Measurements from ENCODE around the gene LIMS1.
"Not testable (repeated sequence)": the region's sequence is repeated elsewhere in the genome, so short reads cannot be mapped to it uniquely, and the experiment has no call there.

DNA sequence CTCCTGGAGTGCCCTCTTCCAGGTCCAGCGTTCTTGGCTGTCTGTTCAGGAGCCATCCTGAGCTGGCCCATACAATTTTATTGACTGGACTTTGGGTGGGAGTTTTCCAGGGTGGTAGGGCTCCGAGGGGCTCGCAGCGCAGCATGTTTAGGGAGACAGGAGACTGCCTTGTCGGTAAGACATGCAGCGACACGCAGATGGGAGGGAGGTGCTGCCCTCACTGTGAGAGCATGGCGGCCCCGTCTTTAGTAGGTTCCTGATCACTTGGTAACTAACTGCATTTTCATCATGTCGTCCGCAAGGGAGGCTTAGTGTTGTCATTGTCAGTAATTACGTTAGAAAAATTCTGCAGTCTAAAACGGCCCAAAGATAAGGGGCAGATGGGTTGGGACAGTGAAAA lies 121.0 kb downstream of the LIMS1 start:
- TF ChIP-seq ZKSCAN5 (CRISPR knock-in tag; IDR thresholded peaks at IDR 0.05) = not testable (repeated sequence)
- TF ChIP-seq, protein P1, sequence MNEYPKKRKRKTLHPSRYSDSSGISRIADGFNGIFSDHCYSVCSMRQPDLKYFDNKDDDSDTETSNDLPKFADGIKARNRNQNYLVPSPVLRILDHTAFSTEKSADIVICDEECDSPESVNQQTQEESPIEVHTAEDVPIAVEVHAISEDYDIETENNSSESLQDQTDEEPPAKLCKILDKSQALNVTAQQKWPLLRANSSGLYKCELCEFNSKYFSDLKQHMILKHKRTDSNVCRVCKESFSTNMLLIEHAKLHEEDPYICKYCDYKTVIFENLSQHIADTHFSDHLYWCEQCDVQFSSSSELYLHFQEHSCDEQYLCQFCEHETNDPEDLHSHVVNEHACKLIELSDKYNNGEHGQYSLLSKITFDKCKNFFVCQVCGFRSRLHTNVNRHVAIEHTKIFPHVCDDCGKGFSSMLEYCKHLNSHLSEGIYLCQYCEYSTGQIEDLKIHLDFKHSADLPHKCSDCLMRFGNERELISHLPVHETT (CRISPR knock-in tag; conservative IDR thresholded peaks at IDR 0.05) = not testable (repeated sequence)
